GM13976 (cell line): ENCODE data around the gene FARSB.
A peak's percentile ranks its signal among the peaks of the same experiment; 100 is the strongest.

Experiments used
- DNase-seq: peaks from one replicate; pipeline ENCODE4 v3.0.0; 2012; ENCODE audit warnings: low spot score
- in situ Hi-C: fragments of 300-500 bp; cut with MboI; formaldehyde crosslinking; loops from one replicate; pipeline ENCODE4 v1.12.0; 2022; ENCODE audit warnings: low sequenced_read_pairs, mixed read lengths, inconsistent platforms; ENCODE audit not compliant: unreplicated experiment
- TF ChIP-seq, protein P1 (sequence below): IDR thresholded peaks from 2 replicates; pipeline ENCODE4 v1.5.1; 2012; ENCODE audit warnings: borderline replicate concordance, mild to moderate bottlenecking; ENCODE audit not compliant: insufficient read depth; ENCODE audit errors: extremely low read depth, missing control alignments, control extremely low read depth

The FARSB gene

DNA sequence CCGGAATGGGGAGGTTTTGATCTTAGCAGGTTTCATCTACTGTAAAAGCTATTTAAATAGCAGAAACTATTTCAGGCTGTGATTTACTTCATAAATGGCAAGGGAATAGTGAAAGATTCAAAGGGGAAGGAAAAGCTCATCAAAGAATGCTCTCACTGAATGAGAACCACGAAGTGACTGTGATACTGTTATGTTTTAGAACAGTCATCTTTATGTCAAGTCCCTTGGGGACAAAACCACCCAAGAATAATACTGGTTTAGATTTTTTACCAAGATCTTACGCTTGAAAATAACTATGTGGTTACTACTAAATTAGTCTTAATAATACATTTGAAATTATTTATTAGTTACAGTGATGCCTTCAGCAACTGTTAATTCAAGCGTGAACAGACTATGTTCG is 28.1 kb downstream of the FARSB start:
- DNase-seq: no peak
- in situ Hi-C loops: no loop called here
- TF ChIP-seq, protein P1, sequence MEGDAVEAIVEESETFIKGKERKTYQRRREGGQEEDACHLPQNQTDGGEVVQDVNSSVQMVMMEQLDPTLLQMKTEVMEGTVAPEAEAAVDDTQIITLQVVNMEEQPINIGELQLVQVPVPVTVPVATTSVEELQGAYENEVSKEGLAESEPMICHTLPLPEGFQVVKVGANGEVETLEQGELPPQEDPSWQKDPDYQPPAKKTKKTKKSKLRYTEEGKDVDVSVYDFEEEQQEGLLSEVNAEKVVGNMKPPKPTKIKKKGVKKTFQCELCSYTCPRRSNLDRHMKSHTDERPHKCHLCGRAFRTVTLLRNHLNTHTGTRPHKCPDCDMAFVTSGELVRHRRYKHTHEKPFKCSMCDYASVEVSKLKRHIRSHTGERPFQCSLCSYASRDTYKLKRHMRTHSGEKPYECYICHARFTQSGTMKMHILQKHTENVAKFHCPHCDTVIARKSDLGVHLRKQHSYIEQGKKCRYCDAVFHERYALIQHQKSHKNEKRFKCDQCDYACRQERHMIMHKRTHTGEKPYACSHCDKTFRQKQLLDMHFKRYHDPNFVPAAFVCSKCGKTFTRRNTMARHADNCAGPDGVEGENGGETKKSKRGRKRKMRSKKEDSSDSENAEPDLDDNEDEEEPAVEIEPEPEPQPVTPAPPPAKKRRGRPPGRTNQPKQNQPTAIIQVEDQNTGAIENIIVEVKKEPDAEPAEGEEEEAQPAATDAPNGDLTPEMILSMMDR: no peak

DNA sequence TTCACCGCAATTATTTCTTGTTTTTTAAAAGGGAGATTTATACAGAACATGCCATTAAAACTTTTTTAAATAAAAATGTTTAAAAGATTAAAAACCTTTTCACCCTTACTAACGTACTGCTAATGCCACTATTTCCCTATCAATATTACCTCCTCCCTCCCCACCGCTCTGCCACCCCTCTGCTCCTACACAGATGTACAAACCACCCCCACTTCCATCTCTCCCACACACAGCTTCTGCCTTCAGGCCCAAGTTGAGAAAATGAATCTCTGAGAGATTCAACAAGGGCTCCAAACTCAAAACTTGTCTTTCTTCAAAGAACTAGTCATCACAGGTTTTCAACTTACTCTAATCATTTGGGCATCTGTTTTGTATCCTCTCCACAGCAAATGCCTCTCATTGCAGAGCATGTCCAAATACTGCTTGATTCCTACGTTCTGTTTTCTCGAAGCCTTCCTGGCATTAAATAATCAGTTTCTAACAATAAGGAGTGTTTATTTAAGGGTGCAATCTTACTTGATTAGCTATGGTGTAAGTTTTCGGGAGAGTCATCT is 32.1 kb downstream of the FARSB start:
- TF ChIP-seq, protein P1: no peak
- in situ Hi-C loops: no loop called here
- DNase-seq: no peak

DNA sequence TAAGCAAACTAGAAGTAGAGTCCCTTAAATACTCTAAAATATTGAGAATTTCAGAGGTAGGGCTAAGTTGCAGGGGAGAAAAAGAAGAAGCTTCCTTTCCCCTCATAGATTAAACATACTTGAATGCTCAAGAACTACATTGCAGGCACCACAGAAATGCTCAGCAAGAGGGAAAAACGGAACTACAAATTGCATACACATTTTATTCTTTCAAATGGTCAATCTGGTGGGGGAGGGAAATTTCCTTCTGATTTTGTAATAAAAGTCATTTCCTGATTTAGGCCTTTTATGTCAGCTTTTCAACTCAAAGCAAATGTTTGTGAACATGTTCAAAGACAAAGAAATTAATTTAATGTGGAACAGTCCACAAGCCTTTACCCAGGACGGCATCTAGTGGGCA is 33.0 kb downstream of the FARSB start:
- DNase-seq: no peak
- TF ChIP-seq, protein P1: no peak
- in situ Hi-C loops: no loop called here

DNA sequence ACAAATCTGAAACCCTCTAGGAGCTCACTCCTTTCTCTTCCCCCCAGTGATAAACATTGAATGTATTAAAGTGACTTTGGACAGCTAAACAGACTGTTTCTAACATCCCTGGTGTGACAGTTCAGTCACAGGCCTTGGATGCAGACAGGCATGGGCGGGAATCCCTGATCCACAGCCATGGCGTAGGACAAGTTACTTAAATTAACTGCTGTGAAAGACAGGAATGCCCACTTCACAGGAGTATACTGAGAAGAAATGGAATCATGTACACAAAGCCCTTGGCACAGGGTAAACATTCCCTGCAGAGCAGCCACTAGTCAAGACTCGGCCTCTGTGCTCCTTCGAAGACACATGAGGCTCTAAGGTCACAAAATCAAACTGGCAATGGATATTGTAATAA is 34.0 kb downstream of the FARSB start:
- in situ Hi-C loops: no loop called here
- no peak for DNase-seq
- TF ChIP-seq, protein P1: no peak

DNA sequence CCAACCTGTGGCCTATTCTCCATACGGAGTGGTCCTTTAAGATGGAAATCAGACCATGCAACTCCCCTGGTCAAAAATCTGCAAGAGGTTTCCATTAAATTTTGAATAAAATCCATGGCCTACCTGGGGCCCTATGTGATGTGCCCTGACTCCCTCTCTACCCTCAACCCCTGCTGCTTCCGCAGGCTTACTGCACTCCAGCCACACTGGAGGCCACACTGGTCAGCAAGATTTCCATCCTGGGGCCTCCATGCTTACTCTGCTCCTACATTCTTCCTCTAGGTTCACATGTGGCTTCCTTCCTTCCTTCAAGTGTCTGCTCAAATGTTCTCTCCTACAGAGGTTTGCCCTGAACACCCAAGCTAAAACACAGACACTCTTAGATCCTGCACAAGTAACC is 40.6 kb downstream of the FARSB start:
- TF ChIP-seq, protein P1: no peak
- in situ Hi-C loops: no loop called here

DNA sequence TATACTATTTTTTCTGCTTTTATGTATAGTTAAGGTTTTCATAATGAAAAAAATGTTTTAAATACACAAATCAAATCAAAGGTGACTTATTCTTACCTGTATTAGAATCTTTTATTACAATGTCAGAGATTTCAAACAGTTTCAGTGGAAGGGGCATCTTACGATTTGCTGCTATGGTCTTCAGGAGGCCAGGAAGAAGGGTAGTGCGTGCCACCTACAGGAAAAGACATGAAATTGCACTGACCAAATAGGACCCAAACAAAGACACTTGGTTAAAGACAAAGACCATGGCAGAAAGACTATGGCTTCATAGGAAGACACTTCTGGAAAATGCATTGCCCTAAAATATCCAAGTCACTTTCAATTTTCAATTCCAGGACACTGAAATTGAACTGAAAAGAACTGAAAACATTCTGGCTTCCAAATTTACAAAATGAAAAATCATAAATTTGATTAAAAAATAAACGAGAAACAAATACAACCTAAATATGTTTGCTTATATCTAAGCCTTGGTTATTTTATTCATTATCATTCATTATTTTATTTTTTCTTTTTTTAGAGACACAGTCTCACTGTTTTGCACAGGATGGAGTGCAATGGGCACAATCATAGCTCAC is 42.1 kb downstream of the FARSB start:
- peak; percentile 73 for DNase-seq
- TF ChIP-seq, protein P1: peak; percentile 46
- in situ Hi-C loops: no loop called here

More for the DNA sequence above, 40.6 kb downstream of the FARSB start:
- no peak for DNase-seq
